Chondrocyte (in vitro differentiated cells): ENCODE measurements around the gene LENG8. TPM values are rescaled to one million over a fixed set of nuclear protein-coding genes. Genes with fewer than 3 reads are reported as not detected.

Experiments used
- DNase-seq: peaks from one replicate; pipeline ENCODE4 v3.0.0; 2021; ENCODE audit warnings: mixed read lengths, low spot score
- H3K27ac Mint-ChIP-seq: one replicate; pipeline ENCODE4 v1.8.0; 2021; ENCODE audit warnings: mild to moderate bottlenecking, moderate library complexity, mixed read lengths; ENCODE audit not compliant: unreplicated experiment
- H3K27me3 Mint-ChIP-seq: 2 replicates; pipeline ENCODE4 v1.8.0; 2021; ENCODE audit warnings: low read depth, mixed read lengths
- H3K36me3 Mint-ChIP-seq: 2 replicates; pipeline ENCODE4 v1.8.0; 2021; ENCODE audit warnings: low read depth, mixed read lengths
- H3K4me1 Mint-ChIP-seq: 2 replicates; pipeline ENCODE4 v1.8.0; 2021; ENCODE audit warnings: low read depth, mild to moderate bottlenecking, mixed read lengths
- H3K4me3 Mint-ChIP-seq: one replicate; pipeline ENCODE4 v1.8.0; 2021; ENCODE audit warnings: mild to moderate bottlenecking, moderate library complexity, mixed read lengths; ENCODE audit not compliant: unreplicated experiment
- H3K9me3 Mint-ChIP-seq: 2 replicates; pipeline ENCODE4 v1.8.0; 2021; ENCODE audit warnings: low read depth, mixed read lengths
- CTCF ChIP-seq: fragments of 200-600 bp; sonication (generic); IDR thresholded peaks from 2 replicates; pipeline ENCODE4 v1.5.0; 2021; ENCODE audit warnings: antibody characterized with exemption, mild to moderate bottlenecking, moderate library complexity
- total RNA-seq: library from RNA; stranded (reverse); gene quantifications from 3 replicates; pipeline ENCODE4 v1.2.1, GENCODE V29; 2021

Gene LENG8
- total RNA-seq, 1 donor from 2014 or later = 110 TPM

GRCh38 chr19:54460230-54461005, 11.4 kb downstream of the LENG8 start:
- Mint-ChIP-seq H3K9me3 (no peaks in the 10 kb centered on the region), H3K27me3 (no peaks in the 10 kb centered on the region), H3K27ac (peak overlapping the region; percentile 83), H3K36me3 (peaks cover 29% of the 10 kb centered on the region), H3K4me3 (no peak overlapping the region), H3K4me1 (peaks cover 46% of the 10 kb centered on the region)
- no peak for TF ChIP-seq CTCF
- peak; percentile 78 for DNase-seq

GRCh38 chr19:54461210-54461609, 12.2 kb downstream of the LENG8 start:
- Mint-ChIP-seq H3K27me3 (no peaks in the 10 kb centered on the region), H3K9me3 (no peaks in the 10 kb centered on the region), H3K4me3 (peak overlapping the region; percentile 72), H3K36me3 (peaks cover 30% of the 10 kb centered on the region), H3K4me1 (peaks cover 46% of the 10 kb centered on the region), H3K27ac (peak overlapping the region; percentile 83)
- TF ChIP-seq CTCF = no peak
- DNase-seq = peak; percentile 94

- no peak for TF ChIP-seq CTCF
- peaks cover 29% of the 10 kb centered on the region for H3K36me3 Mint-ChIP-seq
- H3K27ac Mint-ChIP-seq = peak overlapping the region; percentile 83
- no peak for DNase-seq
- peaks cover 46% of the 10 kb centered on the region for H3K4me1 Mint-ChIP-seq
- no peaks in the 10 kb centered on the region for H3K27me3 Mint-ChIP-seq
- peak overlapping the region; percentile 72 for H3K4me3 Mint-ChIP-seq
- no peaks in the 10 kb centered on the region for H3K9me3 Mint-ChIP-seq
Observed at GRCh38 chr19:54461613-54462012, 12.6 kb downstream of the LENG8 start.

GRCh38 chr19:54462047-54462654, 13.2 kb downstream of the LENG8 start:
- peaks cover 29% of the 10 kb centered on the region for H3K36me3 Mint-ChIP-seq
- peaks cover 46% of the 10 kb centered on the region for H3K4me1 Mint-ChIP-seq
- H3K4me3 Mint-ChIP-seq = peak overlapping the region; percentile 72
- no peak for TF ChIP-seq CTCF
- peak; percentile 93 for DNase-seq
- H3K27me3 Mint-ChIP-seq = no peaks in the 10 kb centered on the region
- H3K27ac Mint-ChIP-seq = peak overlapping the region; percentile 83
- H3K9me3 Mint-ChIP-seq = no peaks in the 10 kb centered on the region

- H3K4me3 Mint-ChIP-seq = peak overlapping the region; percentile 88
- H3K4me1 Mint-ChIP-seq = peaks cover 46% of the 10 kb centered on the region
- DNase-seq = no peak
- peak overlapping the region; percentile 99 for H3K27ac Mint-ChIP-seq
- peak; percentile 70 for TF ChIP-seq CTCF
- H3K36me3 Mint-ChIP-seq = peaks cover 26% of the 10 kb centered on the region
- H3K27me3 Mint-ChIP-seq = no peaks in the 10 kb centered on the region
- no peaks in the 10 kb centered on the region for H3K9me3 Mint-ChIP-seq
Observed at GRCh38 chr19:54462655-54463530, 13.9 kb downstream of the LENG8 start.
